ENCODE data around the gene NTPCR.

GRCh38 chr1:232966663-232967062 lies 16.3 kb downstream of the NTPCR start:
- TF ChIP-seq POLR2A (IDR thresholded peaks at IDR 0.05) (no peak), CTCF (IDR thresholded peaks at IDR 0.05) (no peak)
